PC-9 (cell line): ENCODE data around the gene IRS1.

Source experiments
- CTCF ChIP-seq: fragments of 200-600 bp; sonication (generic); conservative IDR thresholded peaks from 2 replicates; pipeline ENCODE4 v1.6.1; 2017; ENCODE audit warnings: mixed run types, antibody characterized with exemption, mild to moderate bottlenecking, moderate library complexity
- EZH2 ChIP-seq: fragments of 200-600 bp; sonication (generic); IDR thresholded peaks from 2 replicates; pipeline ENCODE4 v1.8.0; 2017; ENCODE audit warnings: antibody characterized with exemption, low read depth

GRCh38 chr2:226705133-226705886 lies 94.3 kb downstream of the IRS1 start:
- TF ChIP-seq CTCF (no peak), EZH2 (no peak)
